ENCODE results near the gene ZNF575.

ZNF575 gene

GRCh38 chr19:43546581-43546980 is 13.6 kb downstream of the ZNF575 start:
- TF ChIP-seq TAF1 (IDR thresholded peaks at IDR 0.05; ENCODE audit: borderline replicate concordance, insufficient read depth, low read length) (no peak), REST (IDR thresholded peaks at IDR 0.05; ENCODE audit: insufficient read depth in 1 of 2, low read depth in 2 of 2, low read length in 2 of 2) (no peak), SIN3A (IDR thresholded peaks at IDR 0.05; ENCODE audit: borderline replicate concordance, insufficient read depth, low read length) (no peak), FOXP2 (optimal IDR thresholded peaks at IDR 0.05; ENCODE audit: borderline replicate concordance, extremely low read depth, extremely low read length, insufficient read depth) (no peak), POLR2AphosphoS5 (IDR thresholded peaks at IDR 0.05; ENCODE audit: low read depth, low read length) (no peak)

- no peak for TF ChIP-seq REST (IDR thresholded peaks at IDR 0.05; ENCODE audit: insufficient read depth in 1 of 2, low read depth in 2 of 2, low read length in 2 of 2)
- no peak for TF ChIP-seq POLR2AphosphoS5 (IDR thresholded peaks at IDR 0.05; ENCODE audit: low read depth, low read length)
- TF ChIP-seq SIN3A (IDR thresholded peaks at IDR 0.05; ENCODE audit: borderline replicate concordance, insufficient read depth, low read length) = no peak
- no peak for TF ChIP-seq FOXP2 (optimal IDR thresholded peaks at IDR 0.05; ENCODE audit: borderline replicate concordance, extremely low read depth, extremely low read length, insufficient read depth)
- TF ChIP-seq TAF1 (IDR thresholded peaks at IDR 0.05; ENCODE audit: borderline replicate concordance, insufficient read depth, low read length) = no peak
These were observed 15.7 kb downstream of the ZNF575 start for GRCh38 chr19:43548706-43549105.

GRCh38 chr19:43551399-43552197 is 18.6 kb downstream of the ZNF575 start:
- TF ChIP-seq POLR2AphosphoS5 (IDR thresholded peaks at IDR 0.05; ENCODE audit: low read depth, low read length) = no peak
- no peak for TF ChIP-seq REST (IDR thresholded peaks at IDR 0.05; ENCODE audit: insufficient read depth in 1 of 2, low read depth in 2 of 2, low read length in 2 of 2)
- no peak for TF ChIP-seq TAF1 (IDR thresholded peaks at IDR 0.05; ENCODE audit: borderline replicate concordance, insufficient read depth, low read length)
- TF ChIP-seq FOXP2 (optimal IDR thresholded peaks at IDR 0.05; ENCODE audit: borderline replicate concordance, extremely low read depth, extremely low read length, insufficient read depth) = no peak

GRCh38 chr19:43552198-43552450 is 19.1 kb downstream of the ZNF575 start:
- no peak for TF ChIP-seq FOXP2 (optimal IDR thresholded peaks at IDR 0.05; ENCODE audit: borderline replicate concordance, extremely low read depth, extremely low read length, insufficient read depth)
- no peak for TF ChIP-seq SIN3A (IDR thresholded peaks at IDR 0.05; ENCODE audit: borderline replicate concordance, insufficient read depth, low read length)
- TF ChIP-seq POLR2AphosphoS5 (IDR thresholded peaks at IDR 0.05; ENCODE audit: low read depth, low read length) = no peak
- TF ChIP-seq TAF1 (IDR thresholded peaks at IDR 0.05; ENCODE audit: borderline replicate concordance, insufficient read depth, low read length) = no peak
- TF ChIP-seq REST (IDR thresholded peaks at IDR 0.05; ENCODE audit: insufficient read depth in 1 of 2, low read depth in 2 of 2, low read length in 2 of 2) = no peak
